PC-3 (cell line): ENCODE measurements around the gene ZMYM3.

Experiments
- EZH2 ChIP-seq: fragments of 300-600 bp; sonication (generic); IDR thresholded peaks from one replicate; pipeline ENCODE4 v1.6.1; 2017; ENCODE audit warnings: antibody characterized with exemption, mild to moderate bottlenecking, low read length; ENCODE audit not compliant: unreplicated experiment
- EZH2phosphoT487 ChIP-seq: fragments of 300-600 bp; sonication (generic); IDR thresholded peaks from 2 replicates; pipeline ENCODE4 v1.6.1; 2018; ENCODE audit warnings: mild to moderate bottlenecking, antibody characterized with exemption, low read length, borderline replicate concordance
- TF ChIP-seq, protein P1 (sequence below): fragments of 300-600 bp; sonication (generic); conservative IDR thresholded peaks from 2 replicates; pipeline ENCODE4 v1.5.1; 2017; ENCODE audit warnings: antibody characterized with exemption, low read depth, mild to moderate bottlenecking, low read length

DNA sequence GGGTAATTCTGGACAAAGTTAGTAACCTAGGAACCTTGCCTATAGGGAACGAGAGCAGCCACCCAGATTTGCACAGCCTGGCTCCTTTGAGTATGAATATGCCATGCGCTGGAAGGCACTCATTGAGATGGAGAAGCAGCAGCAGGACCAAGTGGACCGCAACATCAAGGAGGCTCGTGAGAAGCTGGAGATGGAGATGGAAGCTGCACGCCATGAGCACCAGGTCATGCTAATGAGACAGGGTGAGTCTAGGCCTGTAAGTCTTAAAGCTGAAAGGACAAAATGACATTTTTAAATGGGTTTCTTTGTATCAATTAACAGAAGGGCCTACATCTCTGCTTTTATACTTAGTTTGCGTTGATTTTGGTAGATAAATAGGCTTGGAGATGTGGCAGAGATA lies 42.9 kb upstream of the ZMYM3 start:
- TF ChIP-seq, protein P1, sequence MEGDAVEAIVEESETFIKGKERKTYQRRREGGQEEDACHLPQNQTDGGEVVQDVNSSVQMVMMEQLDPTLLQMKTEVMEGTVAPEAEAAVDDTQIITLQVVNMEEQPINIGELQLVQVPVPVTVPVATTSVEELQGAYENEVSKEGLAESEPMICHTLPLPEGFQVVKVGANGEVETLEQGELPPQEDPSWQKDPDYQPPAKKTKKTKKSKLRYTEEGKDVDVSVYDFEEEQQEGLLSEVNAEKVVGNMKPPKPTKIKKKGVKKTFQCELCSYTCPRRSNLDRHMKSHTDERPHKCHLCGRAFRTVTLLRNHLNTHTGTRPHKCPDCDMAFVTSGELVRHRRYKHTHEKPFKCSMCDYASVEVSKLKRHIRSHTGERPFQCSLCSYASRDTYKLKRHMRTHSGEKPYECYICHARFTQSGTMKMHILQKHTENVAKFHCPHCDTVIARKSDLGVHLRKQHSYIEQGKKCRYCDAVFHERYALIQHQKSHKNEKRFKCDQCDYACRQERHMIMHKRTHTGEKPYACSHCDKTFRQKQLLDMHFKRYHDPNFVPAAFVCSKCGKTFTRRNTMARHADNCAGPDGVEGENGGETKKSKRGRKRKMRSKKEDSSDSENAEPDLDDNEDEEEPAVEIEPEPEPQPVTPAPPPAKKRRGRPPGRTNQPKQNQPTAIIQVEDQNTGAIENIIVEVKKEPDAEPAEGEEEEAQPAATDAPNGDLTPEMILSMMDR = no peak
- TF ChIP-seq EZH2phosphoT487 (no peak), EZH2 (no peak)
